NCI-H524 (cell line): ENCODE results near the gene YAP1.
"Not testable (repeated sequence)": the region's sequence is repeated elsewhere in the genome, so short reads cannot be mapped to it uniquely, and the experiment has no call there.

Experiments
- DNase-seq, 2 experiments: peaks; one replicate each; lab custom pipeline; 2025; lab: John Stamatoyannopoulos, UW

Gene YAP1

DNA sequence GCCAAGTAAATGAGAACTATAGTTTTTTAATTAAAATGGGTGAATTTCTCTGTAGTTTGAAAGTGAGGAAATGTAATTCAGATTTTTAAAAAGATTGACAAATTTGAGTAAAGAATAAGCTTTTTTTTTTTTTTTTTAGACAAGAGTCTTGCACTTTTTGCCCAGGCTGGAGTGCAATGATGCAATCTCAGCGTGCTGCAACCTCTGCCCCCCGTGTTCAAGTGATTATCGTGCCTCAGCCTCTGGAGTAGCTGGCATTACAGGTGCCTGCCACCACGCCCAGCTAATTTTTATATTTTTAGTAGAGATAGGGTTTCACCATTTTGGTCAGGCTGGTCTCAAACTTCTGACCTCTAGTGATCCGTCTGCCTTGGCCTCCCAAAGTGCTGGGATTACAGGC lies 90.1 kb downstream of the YAP1 start:
- DNase-seq: not testable (repeated sequence)

DNA sequence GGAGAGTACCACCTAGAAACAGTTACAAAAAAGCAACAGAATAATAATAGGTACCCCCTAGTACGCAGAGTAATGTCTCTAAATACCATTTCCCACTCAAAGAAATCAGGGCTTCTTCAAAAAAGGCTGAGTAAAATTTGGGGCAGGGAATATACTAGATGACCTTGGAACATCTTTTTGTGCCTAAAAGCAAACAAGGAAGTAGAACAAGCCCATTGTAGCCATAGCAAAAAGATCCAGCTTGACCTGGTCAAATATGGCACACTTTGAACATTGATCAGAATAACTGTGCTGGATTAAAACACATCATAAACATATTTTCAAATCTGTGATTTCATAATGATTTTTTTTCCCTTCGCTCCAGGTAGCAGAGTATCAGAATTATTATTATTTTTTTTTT lies 91.5 kb downstream of the YAP1 start:
- DNase-seq: no peak

DNA sequence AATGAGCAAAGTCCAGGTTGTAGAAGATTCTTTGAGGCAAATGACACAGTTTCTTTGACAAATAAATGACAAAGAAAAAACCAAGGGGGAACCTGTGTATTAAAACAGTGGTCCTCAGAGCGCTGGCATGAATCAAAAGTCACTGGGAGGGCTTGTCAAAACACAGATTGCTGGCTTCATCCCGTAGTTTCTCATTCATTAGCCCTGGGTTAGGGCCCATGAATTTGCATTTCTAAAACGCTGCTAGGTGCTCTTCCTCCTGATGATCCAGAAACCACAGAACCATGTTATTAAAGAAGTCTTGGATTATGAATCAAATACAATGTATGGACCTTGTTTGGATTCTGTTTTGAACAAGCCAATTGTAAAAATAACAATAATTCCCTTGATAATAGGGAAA lies 92.7 kb downstream of the YAP1 start:
- no peak for DNase-seq

DNA sequence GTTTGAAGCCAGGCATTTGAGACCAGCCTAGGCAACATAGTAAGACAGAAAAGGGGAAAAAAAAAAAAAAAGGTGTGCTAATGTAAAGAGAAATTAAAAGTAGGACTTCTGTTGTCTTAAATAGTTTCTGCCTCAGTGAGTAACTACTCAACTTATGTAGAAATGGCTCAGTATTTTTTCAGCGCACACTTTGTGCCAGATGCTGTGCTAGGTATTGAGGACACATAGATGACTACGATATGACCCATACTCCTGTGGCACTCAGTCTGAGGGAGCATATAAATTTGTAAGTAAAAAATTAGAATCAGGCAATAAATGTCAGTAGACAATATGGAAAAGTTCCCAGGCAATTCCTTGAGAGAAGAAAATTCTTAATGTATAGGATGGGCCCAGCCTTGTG lies 93.9 kb downstream of the YAP1 start:
- DNase-seq: no peak

DNA sequence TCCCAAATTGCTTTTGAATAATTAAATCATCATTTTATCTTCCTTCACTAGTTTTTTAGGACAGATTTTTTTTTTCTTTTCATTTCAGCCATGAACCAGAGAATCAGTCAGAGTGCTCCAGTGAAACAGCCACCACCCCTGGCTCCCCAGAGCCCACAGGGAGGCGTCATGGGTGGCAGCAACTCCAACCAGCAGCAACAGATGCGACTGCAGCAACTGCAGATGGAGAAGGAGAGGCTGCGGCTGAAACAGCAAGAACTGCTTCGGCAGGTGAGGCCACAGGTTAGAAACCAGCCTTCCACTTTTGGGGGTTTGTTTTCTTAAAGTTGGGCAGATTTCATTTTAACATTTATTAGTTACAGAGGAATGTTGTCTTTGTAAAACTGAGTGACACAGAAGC lies 95.6 kb downstream of the YAP1 start:
- no peak for DNase-seq

DNA sequence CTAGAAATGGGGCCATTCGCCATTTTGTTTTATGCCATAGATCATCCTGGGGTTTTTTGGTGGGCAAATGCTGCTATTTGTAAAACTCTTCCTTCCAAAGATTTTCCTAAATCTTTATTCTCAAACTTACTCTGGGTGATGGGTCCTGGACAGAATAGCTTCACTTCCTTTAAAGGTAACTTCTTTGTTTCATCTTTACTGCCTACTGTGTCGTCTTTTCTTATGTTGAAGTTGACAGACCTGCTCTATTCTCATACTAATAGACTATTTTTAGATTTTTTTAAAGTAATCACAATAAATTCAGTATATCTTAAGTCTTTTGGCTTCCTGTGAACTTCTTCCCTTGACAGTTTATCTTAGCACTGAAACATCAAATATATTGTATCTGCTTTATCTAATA lies 98.6 kb downstream of the YAP1 start:
- DNase-seq: no peak

DNA sequence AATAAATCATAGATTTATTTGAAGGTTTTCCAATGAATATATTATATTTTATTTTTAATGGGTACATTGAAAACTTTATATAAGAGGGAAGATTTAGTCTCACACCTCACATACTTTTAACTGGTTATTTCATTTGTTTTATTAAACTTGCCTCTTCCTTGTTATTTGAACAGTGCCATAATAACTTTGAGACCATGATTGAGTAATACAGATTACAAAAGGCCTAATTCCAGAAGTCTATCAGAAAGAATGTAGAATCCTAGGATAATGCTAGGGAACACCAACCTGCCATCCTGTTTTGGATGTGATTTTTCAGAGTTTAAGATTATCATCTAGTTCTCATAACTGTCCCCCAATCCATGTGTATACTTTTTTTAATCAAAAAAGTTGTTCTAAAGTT lies 104.4 kb downstream of the YAP1 start:
- no peak for DNase-seq

DNA sequence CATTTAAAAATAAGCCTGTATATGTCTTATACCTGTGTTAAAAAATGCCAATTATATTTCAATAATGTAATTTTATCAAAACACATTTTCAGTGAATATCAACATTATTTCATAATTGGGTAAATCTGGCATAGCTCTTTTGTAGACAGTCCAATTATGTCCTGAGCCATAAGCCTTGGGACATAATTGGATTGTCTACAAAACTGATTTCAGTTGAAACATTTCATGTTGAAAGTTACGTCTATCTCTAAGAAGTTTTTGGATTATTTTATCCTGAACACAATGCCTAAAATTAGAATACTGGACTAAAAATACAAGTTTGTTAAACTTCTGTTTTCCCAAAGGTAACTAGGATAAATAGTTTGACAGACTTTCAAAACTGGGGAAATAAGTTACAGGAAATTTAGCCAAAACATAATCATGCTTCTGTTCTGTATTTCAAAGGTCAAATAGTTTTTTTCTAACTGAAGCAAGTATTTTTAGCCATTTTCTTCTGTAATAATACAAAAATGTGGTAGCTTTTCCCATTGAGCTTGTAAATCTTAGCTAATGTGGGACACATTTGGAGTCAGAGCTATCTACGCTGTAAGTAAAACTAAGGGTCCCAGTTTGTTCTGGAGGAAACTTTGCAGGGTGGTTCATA lies 106.3 kb downstream of the YAP1 start:
- DNase-seq: no peak

DNA sequence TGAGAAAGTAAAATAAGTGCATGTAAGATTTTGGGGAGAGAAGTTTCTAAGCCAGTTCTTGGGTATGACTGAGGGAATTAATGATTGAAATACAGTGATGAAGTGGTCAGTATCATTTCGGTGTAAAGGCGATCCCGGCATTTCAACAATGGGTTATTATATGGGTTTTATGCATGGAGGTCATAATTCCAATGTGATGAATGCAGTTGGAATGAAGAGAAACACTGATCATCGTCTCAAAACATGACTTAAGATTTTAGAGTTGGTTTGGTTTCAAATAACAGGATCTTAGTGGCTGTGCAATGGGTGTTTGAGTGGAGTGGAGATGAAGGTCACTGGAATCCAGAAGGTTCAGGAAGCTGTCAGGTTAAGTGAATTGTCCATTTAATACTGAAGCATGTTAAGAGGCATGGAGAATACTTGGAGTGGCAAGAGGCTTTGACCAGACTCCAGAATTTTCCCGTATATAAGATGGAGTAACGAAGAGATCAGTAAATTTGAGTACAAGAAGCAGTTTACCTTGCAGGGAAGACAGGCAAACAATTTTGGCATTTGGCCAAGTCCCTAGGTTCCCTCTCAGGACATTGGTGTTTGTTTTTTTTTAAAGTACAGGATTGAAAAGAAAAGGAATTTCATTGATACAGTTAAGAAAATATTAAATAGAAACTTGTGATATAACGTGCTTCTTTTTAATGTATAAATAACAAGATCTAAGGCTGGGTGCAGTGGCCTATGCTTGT lies 110.7 kb downstream of the YAP1 start:
- DNase-seq: no peak

DNA sequence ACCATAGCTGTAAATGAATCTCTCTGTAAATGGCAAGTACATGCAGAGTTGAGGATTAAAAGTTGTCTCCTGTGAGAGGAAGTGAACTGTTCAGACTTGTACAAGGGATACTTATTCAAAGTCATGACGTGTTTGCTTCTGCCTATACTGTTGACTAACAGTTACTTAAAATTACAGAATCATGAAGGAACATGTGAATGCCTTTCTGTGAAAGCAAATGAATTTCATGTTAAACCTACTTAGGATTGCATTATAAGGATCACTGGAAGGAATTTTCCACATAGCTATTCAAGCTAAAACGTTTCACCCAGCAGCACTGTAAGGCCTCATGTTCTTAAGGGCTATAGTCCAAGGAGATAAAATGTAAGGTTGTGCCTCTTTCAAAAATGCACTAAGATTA lies 113.6 kb downstream of the YAP1 start:
- DNase-seq: no peak

DNA sequence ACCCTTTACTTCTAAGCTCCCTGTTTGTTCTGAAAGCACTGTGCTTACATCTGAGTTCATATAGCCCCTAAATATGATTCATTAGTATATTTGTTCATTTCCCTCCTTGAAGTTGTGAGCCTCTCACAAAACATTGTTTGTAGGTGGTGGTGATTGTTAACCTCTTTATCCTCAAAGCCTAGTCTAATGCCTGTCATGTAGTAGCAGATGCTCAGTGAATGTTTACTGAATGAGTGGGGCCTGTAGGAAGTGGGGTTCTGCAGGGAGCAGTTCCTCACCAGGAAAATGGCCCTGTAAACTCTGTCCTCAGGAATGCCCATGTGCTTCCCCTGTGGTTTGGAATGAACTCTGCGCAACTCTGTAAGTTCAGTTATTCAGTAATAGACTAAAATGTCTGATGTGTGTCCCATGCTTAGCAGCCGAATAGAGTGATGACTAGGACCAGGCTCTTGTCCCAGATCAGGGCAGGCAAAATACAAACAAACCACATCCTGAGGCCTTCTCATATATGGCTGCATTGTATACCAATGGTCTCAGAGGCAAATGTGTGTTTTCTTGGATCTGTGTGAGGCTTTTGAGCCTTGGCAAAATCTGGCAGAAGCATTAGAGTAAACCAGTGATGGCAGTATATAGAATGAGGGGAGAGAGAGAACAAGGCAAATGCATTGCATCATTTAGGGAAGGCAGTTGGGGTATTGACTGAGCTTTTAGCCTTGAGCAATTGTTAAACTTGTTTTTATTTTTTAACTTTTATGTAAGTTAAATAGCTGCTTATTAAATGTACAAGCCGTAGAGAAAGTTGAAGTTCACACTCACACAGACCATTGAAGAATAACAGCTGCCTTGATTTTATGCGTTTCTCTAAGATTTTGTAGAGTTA lies 115.7 kb downstream of the YAP1 start:
- DNase-seq: no peak

DNA sequence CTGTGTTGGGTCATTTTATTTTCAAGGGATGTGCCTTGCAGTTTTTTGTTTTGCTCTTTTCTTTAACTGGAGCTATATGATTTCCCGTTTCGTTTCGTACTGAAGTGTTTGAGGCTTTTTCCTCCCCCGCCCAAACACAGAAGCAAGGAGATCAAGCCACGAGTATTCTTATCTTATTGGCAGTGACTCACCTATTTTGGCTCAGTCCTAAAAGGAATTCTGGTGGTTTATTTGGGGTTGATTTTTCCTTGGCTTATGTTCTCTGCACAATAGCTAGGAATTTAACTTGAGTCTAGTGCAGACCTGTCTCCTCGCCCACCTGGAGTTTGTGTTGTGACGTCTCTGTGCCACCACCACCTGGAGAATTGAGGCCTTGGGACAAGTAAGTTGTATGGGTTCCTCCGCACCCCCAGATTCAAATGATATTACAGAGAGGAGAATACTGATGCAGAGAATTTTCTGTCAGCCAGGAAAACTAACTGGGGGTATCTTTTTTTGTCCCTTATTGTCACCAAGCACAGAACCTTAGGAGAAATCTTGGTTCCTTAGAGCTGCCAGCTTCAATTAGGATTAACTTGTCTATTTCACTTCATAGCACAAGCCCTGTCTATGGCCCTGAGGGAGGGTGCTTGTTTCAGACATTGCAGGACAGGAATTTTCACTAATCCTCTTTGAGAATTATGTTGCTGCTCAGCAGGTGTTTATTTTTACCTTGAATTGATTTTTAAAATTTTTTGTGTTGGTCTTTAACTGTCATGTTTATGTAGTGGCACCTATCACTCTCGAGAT lies 116.6 kb downstream of the YAP1 start:
- DNase-seq: no peak

DNA sequence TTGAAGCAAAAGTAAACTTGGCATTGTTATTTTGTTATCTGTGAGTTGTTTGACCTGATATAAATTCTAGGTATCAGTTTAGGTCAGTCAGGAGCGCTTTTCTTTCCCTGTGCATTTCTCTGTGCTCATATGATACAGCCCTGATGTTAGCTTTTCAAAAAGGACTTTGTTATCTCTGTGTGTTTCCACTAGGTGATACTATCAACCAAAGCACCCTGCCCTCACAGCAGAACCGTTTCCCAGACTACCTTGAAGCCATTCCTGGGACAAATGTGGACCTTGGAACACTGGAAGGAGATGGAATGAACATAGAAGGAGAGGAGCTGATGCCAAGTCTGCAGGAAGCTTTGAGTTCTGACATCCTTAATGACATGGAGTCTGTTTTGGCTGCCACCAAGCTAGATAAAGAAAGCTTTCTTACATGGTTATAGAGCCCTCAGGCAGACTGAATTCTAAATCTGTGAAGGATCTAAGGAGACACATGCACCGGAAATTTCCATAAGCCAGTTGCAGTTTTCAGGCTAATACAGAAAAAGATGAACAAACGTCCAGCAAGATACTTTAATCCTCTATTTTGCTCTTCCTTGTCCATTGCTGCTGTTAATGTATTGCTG lies 119.4 kb downstream of the YAP1 start:
- DNase-seq: no peak

DNA sequence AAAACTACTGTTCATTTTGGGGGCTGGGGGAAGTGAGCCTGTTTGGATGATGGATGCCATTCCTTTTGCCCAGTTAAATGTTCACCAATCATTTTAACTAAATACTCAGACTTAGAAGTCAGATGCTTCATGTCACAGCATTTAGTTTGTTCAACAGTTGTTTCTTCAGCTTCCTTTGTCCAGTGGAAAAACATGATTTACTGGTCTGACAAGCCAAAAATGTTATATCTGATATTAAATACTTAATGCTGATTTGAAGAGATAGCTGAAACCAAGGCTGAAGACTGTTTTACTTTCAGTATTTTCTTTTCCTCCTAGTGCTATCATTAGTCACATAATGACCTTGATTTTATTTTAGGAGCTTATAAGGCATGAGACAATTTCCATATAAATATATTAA lies 119.9 kb downstream of the YAP1 start:
- no peak for DNase-seq

DNA sequence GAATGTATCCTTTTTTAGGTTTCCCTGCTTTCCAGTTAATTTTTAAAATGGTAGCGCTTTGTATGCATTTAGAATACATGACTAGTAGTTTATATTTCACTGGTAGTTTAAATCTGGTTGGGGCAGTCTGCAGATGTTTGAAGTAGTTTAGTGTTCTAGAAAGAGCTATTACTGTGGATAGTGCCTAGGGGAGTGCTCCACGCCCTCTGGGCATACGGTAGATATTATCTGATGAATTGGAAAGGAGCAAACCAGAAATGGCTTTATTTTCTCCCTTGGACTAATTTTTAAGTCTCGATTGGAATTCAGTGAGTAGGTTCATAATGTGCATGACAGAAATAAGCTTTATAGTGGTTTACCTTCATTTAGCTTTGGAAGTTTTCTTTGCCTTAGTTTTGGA lies 120.7 kb downstream of the YAP1 start:
- no peak for DNase-seq

DNA sequence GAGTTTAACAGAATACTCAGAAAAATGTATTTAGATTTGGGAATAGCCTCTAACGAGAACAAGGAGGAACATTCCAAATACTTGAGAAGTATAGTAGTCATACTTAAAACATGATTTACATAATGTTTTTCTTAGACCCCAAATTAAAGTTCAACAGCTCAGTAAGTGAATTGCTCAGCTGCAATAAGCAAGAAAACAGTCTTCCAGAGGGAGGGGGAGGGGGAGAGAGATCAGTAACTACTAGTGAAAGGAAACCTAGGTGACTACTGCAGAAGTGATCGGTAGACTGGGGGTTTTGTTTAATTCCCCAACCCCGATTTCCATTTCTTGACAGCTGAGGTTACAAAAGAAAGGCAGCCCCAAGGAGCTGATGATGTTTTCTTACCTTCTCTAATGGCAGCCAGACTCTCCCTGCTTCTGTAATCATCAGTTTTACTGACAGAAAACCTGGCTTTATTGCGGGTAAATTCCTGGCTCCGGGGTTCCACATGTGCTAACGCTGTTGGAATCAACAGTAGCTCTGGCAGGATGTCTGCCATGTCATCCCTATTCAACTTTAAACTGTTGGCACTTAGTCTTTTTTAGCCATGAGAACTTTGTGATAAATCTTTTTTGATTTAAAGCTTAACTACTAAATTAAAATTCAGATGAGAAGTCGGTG lies 124.7 kb downstream of the YAP1 start:
- no peak for DNase-seq

DNA sequence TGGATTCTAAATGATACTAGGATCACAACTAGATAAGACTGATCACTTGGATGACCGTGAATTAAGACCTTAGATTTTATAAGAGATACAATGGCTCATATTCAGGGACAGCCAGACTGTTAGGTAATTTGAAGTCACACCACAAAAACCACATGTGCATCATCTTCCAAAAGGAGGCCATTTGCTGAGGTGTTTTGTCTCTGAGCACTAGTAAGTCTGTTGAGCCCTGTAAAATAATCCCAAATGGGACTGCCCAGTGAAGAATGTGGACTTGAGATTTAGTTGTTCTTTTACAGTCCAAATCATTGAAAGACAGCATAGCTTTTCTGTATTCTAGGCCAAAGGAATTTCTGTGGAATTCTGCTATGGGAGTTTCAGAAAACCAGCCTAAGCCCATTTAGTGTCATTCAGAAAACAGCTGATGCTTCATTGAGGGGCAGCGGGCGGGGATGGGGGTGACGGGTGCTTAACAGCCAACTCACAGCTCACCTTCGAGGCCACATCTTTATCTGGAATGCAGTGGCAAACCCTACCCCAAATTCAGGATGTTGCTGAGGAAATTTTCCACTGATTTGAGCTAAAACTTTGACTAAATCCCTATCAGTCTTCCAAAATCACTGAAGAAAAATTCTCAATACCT lies 127.0 kb downstream of the YAP1 start:
- DNase-seq: no peak

DNA sequence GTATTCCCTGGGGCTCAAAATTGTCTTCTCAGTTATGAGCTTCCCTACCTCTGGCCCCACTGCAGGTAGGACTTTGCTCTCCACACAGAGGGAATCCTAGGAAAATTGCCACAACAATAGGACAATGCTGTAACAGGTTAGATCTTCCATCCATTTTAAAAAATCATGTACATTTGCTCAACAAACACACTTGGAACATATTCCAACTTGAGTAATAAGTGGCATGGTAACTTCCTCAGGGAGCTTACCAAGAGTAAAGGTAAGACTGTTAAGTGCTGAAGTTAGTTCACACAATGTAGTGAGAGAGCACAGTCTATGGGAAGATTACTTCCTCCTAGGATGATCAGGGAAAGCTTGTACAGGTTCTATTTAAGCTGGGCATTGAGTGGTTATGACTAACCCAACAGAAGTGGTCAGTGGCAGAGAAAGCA lies 128.2 kb downstream of the YAP1 start:
- DNase-seq: no peak

DNA sequence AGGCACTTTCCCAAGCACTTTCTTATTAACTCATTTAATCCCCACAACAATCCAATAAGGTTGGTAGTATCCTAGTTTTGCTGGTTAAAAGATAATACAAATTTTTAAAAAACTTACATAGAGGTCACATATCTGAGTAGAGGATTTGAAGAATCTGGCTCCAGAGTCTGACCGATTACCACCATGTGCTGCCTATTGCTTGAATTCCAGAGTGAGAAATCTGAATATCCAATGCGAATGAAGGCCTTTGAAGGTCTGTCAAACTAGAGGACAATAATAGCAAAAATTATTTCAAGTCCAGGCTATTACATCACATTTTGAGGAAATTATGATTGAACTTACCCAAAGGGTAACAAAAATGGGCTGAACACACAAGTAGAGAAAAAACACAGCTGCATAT lies 129.2 kb downstream of the YAP1 start:
- no peak for DNase-seq

DNA sequence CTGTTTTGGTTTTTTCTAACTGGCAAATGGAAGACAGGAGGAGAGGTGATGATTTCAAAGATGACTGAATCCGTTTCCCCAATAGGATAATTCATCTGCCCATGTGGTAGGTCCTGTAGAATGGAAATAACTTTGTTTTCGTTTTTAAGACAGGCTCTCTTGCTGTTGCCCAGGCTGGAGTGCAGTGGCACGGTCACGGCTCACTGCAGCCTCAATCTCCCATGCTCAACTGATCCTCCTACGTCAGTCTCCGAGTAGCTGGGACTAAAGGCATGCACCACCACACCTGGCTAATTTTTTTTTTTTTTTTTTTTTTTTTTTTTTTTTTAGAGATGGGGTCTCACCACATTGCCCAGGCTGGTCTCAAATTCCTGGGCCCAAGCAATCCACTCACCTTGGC lies 129.7 kb downstream of the YAP1 start:
- no peak for DNase-seq

DNA sequence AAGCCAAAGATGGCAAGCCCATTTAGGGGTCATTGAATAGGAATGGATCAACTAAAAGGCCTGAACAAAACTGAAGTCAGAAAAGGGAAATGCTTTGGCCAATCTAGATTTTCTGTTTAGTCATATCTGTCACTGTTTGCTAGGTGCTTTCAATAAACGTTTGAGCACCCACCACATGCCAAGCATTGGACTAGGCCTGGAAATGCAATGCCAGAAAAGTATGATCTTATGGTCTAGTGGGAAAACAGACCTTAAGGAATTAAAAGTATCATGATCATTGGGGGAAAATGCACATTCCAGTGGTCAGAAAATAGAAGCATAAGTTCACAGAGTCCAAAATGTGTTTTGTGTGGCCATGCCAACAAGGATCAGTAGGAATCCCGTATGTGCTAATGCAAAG lies 130.3 kb downstream of the YAP1 start:
- no peak for DNase-seq
